Measurements from ENCODE around the gene MDFIC2. TPM values are rescaled to one million over a fixed set of nuclear protein-coding genes. Genes with fewer than 3 reads are reported as not detected.

Gene MDFIC2
- total and polyA plus RNA-seq, 4 donors, result not detected

- Histone ChIP-seq H3K4me1 (ENCODE audit: control insufficient read depth in 4 of 4, insufficient read depth in 4 of 4, low read length in 3 of 4) (no peaks in the 10 kb centered on the region), H3K9me3 (ENCODE audit: control insufficient read depth in 4 of 4, low read length in 3 of 4) (no peaks in the 10 kb centered on the region), H3K27ac (ENCODE audit: low read depth in 1 of 2, low read length in 2 of 2) (no peak overlapping the region), H3K27me3 (ENCODE audit: control insufficient read depth in 4 of 4, insufficient read depth in 4 of 4, low read length in 3 of 4) (no peaks in the 10 kb centered on the region), H3K36me3 (ENCODE audit: control insufficient read depth in 4 of 4, insufficient read depth in 3 of 4, low read depth in 1 of 4, low read length in 3 of 4) (no peaks in the 10 kb centered on the region), H3K4me3 (ENCODE audit: low read depth in 1 of 3, low read length in 3 of 3) (no peak overlapping the region), H3K9ac (ENCODE audit: low read depth in 1 of 2, low read length in 2 of 2) (no peak overlapping the region)
- TF ChIP-seq RXRA (IDR thresholded peaks at IDR 0.05) (no peak), HNF4A (conservative IDR thresholded peaks at IDR 0.05) (no peak), ZBTB33 (IDR thresholded peaks at IDR 0.05) (no peak), GABPA (IDR thresholded peaks at IDR 0.05 in 1 of 2, conservative IDR thresholded peaks at IDR 0.05 in 1 of 2) (no peak), MAX (IDR thresholded peaks at IDR 0.05) (no peak), REST (IDR thresholded peaks at IDR 0.05) (no peak), TAF1 (conservative IDR thresholded peaks at IDR 0.05) (no peak), NR2F2 (IDR thresholded peaks at IDR 0.05) (no peak), RAD21 (IDR thresholded peaks at IDR 0.05) (no peak), CTCF (IDR thresholded peaks at IDR 0.05; ENCODE audit: low read depth, low read length, missing input control) (no peak), SP1 (IDR thresholded peaks at IDR 0.05) (no peak), EGR1 (IDR thresholded peaks at IDR 0.05; ENCODE audit: low read depth in 2 of 2) (no peak)
- WGBS, result 96% methylated on average over 1 of the region's 1 CpG
- DNase-seq (ENCODE audit: low spot score), result no peak
These were observed 1.6 kb downstream of the MDFIC2 start for GRCh38 chr3:70310809-70311208.

- no peaks in the 10 kb centered on the region for H3K27me3 ChIP-seq (ENCODE audit: control insufficient read depth in 4 of 4, insufficient read depth in 4 of 4, low read length in 3 of 4)
- H3K27ac ChIP-seq (ENCODE audit: low read depth in 1 of 2, low read length in 2 of 2), result no peak overlapping the region
- H3K36me3 ChIP-seq (ENCODE audit: control insufficient read depth in 4 of 4, insufficient read depth in 3 of 4, low read depth in 1 of 4, low read length in 3 of 4), result no peaks in the 10 kb centered on the region
- H3K9ac ChIP-seq (ENCODE audit: low read depth in 1 of 2, low read length in 2 of 2), result no peak overlapping the region
- TF ChIP-seq NR2F2 (IDR thresholded peaks at IDR 0.05) (no peak), TAF1 (conservative IDR thresholded peaks at IDR 0.05) (no peak), REST (IDR thresholded peaks at IDR 0.05) (no peak), ZBTB33 (IDR thresholded peaks at IDR 0.05) (no peak)
- no peak for DNase-seq (ENCODE audit: low spot score)
- 70% methylated on average over 3 of the region's 3 CpGs for WGBS
- H3K4me1 ChIP-seq (ENCODE audit: control insufficient read depth in 4 of 4, insufficient read depth in 4 of 4, low read length in 3 of 4), result no peaks in the 10 kb centered on the region
- no peaks in the 10 kb centered on the region for H3K9me3 ChIP-seq (ENCODE audit: control insufficient read depth in 4 of 4, low read length in 3 of 4)
- no peak overlapping the region for H3K4me3 ChIP-seq (ENCODE audit: low read depth in 1 of 3, low read length in 3 of 3)
These were observed 2.8 kb downstream of the MDFIC2 start for GRCh38 chr3:70309591-70309990.
